ENCODE data around the gene F12.
A peak's percentile ranks its signal among the peaks of the same experiment; 100 is the strongest.

The F12 gene

GRCh38 chr5:177403792-177404640 lies 5.3 kb downstream of the F12 start (continued):
- 0 out of 2 replicates have a peak, but pooled peaks have one; percentile 40 for TF ChIP-seq ZNF580 (tag by site-specific recombination; IDR thresholded peaks at IDR 0.05)
- no peak for TF ChIP-seq ZNF211 (tag by site-specific recombination; IDR thresholded peaks at IDR 0.05; ENCODE audit: low read depth)
- no peak for TF ChIP-seq ZNF157 (tag by site-specific recombination; IDR thresholded peaks at IDR 0.05)
- no peak for TF ChIP-seq AEBP2 (tag by site-specific recombination; IDR thresholded peaks at IDR 0.05; ENCODE audit: borderline replicate concordance)
- TF ChIP-seq REPIN1 (tag by site-specific recombination; IDR thresholded peaks at IDR 0.05; ENCODE audit: low read depth): no peak
- TF ChIP-seq ZNF341 (tag by site-specific recombination; IDR thresholded peaks at IDR 0.05; ENCODE audit: low read depth): peak; percentile 52; the same call in 1 of the 2 replicates
- TF ChIP-seq ZNF48 (tag by site-specific recombination; IDR thresholded peaks at IDR 0.05): no peak
- TF ChIP-seq ZNF19 (tag by site-specific recombination; IDR thresholded peaks at IDR 0.05; ENCODE audit: low read depth): no peak
- TF ChIP-seq EGR2 (tag by site-specific recombination; IDR thresholded peaks at IDR 0.05; ENCODE audit: low read depth): peak; percentile 22; the same call in 1 of the 2 replicates
- TF ChIP-seq, protein P1, sequence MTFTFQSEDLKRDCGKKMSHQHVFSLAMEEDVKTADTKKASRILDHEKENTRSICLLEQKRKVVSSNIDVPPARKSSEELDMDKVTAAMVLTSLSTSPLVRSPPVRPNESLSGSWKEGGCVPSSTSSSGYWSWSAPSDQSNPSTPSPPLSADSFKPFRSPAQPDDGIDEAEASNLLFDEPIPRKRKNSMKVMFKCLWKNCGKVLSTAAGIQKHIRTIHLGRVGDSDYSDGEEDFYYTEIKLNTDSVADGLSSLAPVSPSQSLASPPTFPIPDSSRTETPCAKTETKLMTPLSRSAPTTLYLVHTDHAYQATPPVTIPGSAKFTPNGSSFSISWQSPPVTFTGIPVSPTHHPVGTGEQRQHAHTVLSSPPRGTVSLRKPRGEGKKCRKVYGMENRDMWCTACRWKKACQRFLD (tag by site-specific recombination; IDR thresholded peaks at IDR 0.05): no peak
- TF ChIP-seq ZNF114 (tag by site-specific recombination; IDR thresholded peaks at IDR 0.05): no peak
- no peak for TF ChIP-seq ZNF354C (tag by site-specific recombination; IDR thresholded peaks at IDR 0.05; ENCODE audit: borderline replicate concordance, low read depth)
- no peak for TF ChIP-seq ZNF658 (tag by site-specific recombination; IDR thresholded peaks at IDR 0.05)
- TF ChIP-seq GLIS1 (tag by site-specific recombination; IDR thresholded peaks at IDR 0.05): peak; percentile 84
- TF ChIP-seq, protein P2, sequence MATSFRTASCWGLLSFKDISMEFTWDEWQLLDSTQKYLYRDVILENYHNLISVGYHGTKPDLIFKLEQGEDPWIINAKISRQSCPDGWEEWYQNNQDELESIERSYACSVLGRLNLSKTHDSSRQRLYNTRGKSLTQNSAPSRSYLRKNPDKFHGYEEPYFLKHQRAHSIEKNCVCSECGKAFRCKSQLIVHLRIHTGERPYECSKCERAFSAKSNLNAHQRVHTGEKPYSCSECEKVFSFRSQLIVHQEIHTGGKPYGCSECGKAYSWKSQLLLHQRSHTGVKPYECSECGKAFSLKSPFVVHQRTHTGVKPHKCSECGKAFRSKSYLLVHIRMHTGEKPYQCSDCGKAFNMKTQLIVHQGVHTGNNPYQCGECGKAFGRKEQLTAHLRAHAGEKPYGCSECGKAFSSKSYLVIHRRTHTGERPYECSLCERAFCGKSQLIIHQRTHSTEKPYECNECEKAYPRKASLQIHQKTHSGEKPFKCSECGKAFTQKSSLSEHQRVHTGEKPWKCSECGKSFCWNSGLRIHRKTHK (tag by site-specific recombination; IDR thresholded peaks at IDR 0.05): no peak
- no peak; the same call in 1 of the 2 replicates for TF ChIP-seq YY2 (tag by site-specific recombination; IDR thresholded peaks at IDR 0.05)
- TF ChIP-seq ZNF24 (tag by site-specific recombination; IDR thresholded peaks at IDR 0.05): 0 out of 2 replicates have a peak, but pooled peaks have one; percentile 44
- no peak for TF ChIP-seq ZNF175 (tag by site-specific recombination; IDR thresholded peaks at IDR 0.05)
- peak; percentile 95 for TF ChIP-seq ZNF423 (tag by site-specific recombination; IDR thresholded peaks at IDR 0.05)
- TF ChIP-seq, protein P3, sequence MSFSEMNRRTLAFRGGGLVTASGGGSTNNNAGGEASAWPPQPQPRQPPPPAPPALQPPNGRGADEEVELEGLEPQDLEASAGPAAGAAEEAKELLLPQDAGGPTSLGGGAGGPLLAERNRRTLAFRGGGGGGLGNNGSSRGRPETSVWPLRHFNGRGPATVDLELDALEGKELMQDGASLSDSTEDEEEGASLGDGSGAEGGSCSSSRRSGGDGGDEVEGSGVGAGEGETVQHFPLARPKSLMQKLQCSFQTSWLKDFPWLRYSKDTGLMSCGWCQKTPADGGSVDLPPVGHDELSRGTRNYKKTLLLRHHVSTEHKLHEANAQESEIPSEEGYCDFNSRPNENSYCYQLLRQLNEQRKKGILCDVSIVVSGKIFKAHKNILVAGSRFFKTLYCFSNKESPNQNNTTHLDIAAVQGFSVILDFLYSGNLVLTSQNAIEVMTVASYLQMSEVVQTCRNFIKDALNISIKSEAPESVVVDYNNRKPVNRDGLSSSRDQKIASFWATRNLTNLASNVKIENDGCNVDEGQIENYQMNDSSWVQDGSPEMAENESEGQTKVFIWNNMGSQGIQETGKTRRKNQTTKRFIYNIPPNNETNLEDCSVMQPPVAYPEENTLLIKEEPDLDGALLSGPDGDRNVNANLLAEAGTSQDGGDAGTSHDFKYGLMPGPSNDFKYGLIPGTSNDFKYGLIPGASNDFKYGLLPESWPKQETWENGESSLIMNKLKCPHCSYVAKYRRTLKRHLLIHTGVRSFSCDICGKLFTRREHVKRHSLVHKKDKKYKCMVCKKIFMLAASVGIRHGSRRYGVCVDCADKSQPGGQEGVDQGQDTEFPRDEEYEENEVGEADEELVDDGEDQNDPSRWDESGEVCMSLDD (tag by site-specific recombination; IDR thresholded peaks at IDR 0.05): peak; percentile 93
- peak; percentile 97 for TF ChIP-seq ZNF561 (tag by site-specific recombination; IDR thresholded peaks at IDR 0.05; ENCODE audit: borderline replicate concordance)
- TF ChIP-seq PBX3 (CRISPR knock-in tag; IDR thresholded peaks at IDR 0.05): no peak
- peak; percentile 47 for TF ChIP-seq ZBTB20 (tag by site-specific recombination; IDR thresholded peaks at IDR 0.05)
- TF ChIP-seq ZNF777 (tag by site-specific recombination; IDR thresholded peaks at IDR 0.05; ENCODE audit: borderline replicate concordance): 0 out of 2 replicates have a peak, but pooled peaks have one; percentile 44
- TF ChIP-seq FEZF1 (tag by site-specific recombination; IDR thresholded peaks at IDR 0.05): no peak
- no peak for TF ChIP-seq MYNN (tag by site-specific recombination; IDR thresholded peaks at IDR 0.05; ENCODE audit: borderline replicate concordance)
- TF ChIP-seq ZNF692 (tag by site-specific recombination; IDR thresholded peaks at IDR 0.05): peak; percentile 68
- peak; percentile 65 for TF ChIP-seq ZXDB (tag by site-specific recombination; IDR thresholded peaks at IDR 0.05)
- TF ChIP-seq ZNF560 (tag by site-specific recombination; IDR thresholded peaks at IDR 0.05; ENCODE audit: borderline replicate concordance): no peak
- peak; percentile 97 for TF ChIP-seq ZNF184 (tag by site-specific recombination; IDR thresholded peaks at IDR 0.05)

Measured in HEK293 (cell line).